H9 (cell line): ENCODE results near the gene ACVR1. TPM values are rescaled to one million over a fixed set of nuclear protein-coding genes. Genes with fewer than 3 reads are reported as not detected.

ENCODE experiments used
- DNase-seq: peaks from one replicate; pipeline ENCODE4 v3.0.0-alpha.2; 2017
- H2AFZ ChIP-seq: one replicate; pipeline ENCODE4 v1.6.1; 2013; ENCODE audit warnings: mild to moderate bottlenecking, low read length, control low read depth, moderate library complexity
- H2AK5ac ChIP-seq: 2 replicates; pipeline ENCODE4 v1.6.1; 2013; ENCODE audit warnings: low read length, control low read depth, mixed read lengths; ENCODE audit not compliant: insufficient read length
- H2BK120ac ChIP-seq: one replicate; pipeline ENCODE4 v1.6.1; 2013; ENCODE audit warnings: low read depth, mild to moderate bottlenecking, low read length, control low read depth, inconsistent platforms; ENCODE audit not compliant: poor library complexity, severe bottlenecking
- H2BK12ac ChIP-seq: 2 replicates; pipeline ENCODE4 v1.6.1; 2013; ENCODE audit warnings: low read length, control low read depth, mixed read lengths, low read depth; ENCODE audit not compliant: insufficient read length
- H2BK15ac ChIP-seq: 2 replicates; pipeline ENCODE4 v1.6.1; 2013; ENCODE audit warnings: low read depth, low read length, control low read depth
- H2BK20ac ChIP-seq: one replicate; pipeline ENCODE4 v1.6.1; 2013; ENCODE audit warnings: low read depth, mild to moderate bottlenecking, low read length, control low read depth, inconsistent platforms; ENCODE audit not compliant: poor library complexity, severe bottlenecking
- H2BK5ac ChIP-seq: 2 replicates; pipeline ENCODE4 v1.6.1; 2013; ENCODE audit warnings: low read length, control low read depth, mixed read lengths; ENCODE audit not compliant: insufficient read length
- H3K14ac ChIP-seq: 2 replicates; pipeline ENCODE4 v1.6.1; 2013; ENCODE audit warnings: low read length, control low read depth; ENCODE audit not compliant: insufficient read depth
- H3K18ac ChIP-seq: 2 replicates; pipeline ENCODE4 v1.6.1; 2013; ENCODE audit warnings: low read depth, mild to moderate bottlenecking, mixed read lengths, low read length, control low read depth; ENCODE audit not compliant: insufficient read length
- H3K23ac ChIP-seq: 2 replicates; pipeline ENCODE4 v1.6.1; 2013; ENCODE audit warnings: low read length, control low read depth, mixed read lengths, low read depth; ENCODE audit not compliant: insufficient read length
- H3K23me2 ChIP-seq: 2 replicates; pipeline ENCODE4 v1.6.1; 2013; ENCODE audit warnings: low read depth, mild to moderate bottlenecking, mixed read lengths, low read length, control low read depth; ENCODE audit not compliant: insufficient read length, poor library complexity, severe bottlenecking
- H3K27ac ChIP-seq: 2 replicates; pipeline ENCODE4 v1.5.1; 2013; ENCODE audit warnings: low read length, control low read depth, mixed read lengths, low read depth; ENCODE audit not compliant: insufficient read length
- H3K27me3 ChIP-seq: 2 replicates; pipeline ENCODE4 v1.6.1; 2013; ENCODE audit warnings: low read length, control low read depth, inconsistent platforms; ENCODE audit not compliant: insufficient read depth
- H3K4ac ChIP-seq: 2 replicates; pipeline ENCODE4 v1.6.1; 2013; ENCODE audit warnings: low read depth, mild to moderate bottlenecking, control low read depth, inconsistent platforms, low read length, moderate library complexity
- H3K4me1 ChIP-seq: 2 replicates; pipeline ENCODE4 v1.6.1; 2013; ENCODE audit warnings: low read length, control low read depth, inconsistent platforms; ENCODE audit not compliant: insufficient read depth
- H3K4me2 ChIP-seq: 2 replicates; pipeline ENCODE4 v1.6.1; 2013; ENCODE audit warnings: low read length, control low read depth, mixed read lengths; ENCODE audit not compliant: insufficient read length, insufficient read depth
- H3K56ac ChIP-seq: 2 replicates; pipeline ENCODE4 v1.6.1; 2013; ENCODE audit warnings: low read depth, mild to moderate bottlenecking, mixed read lengths, low read length, control low read depth; ENCODE audit not compliant: insufficient read length
- H3K79me1 ChIP-seq: 2 replicates; pipeline ENCODE4 v1.6.1; 2013; ENCODE audit warnings: low read depth, mild to moderate bottlenecking, moderate library complexity, low read length, control low read depth, inconsistent platforms; ENCODE audit not compliant: insufficient read depth, poor library complexity, severe bottlenecking
- H3K79me2 ChIP-seq: 2 replicates; pipeline ENCODE4 v1.6.1; 2013; ENCODE audit warnings: low read length, control low read depth, inconsistent platforms; ENCODE audit not compliant: insufficient read depth
- H3K9ac ChIP-seq: 2 replicates; pipeline ENCODE4 v1.6.1; 2013; ENCODE audit warnings: low read length, control low read depth, mixed read lengths; ENCODE audit not compliant: insufficient read length; ENCODE audit errors: extremely low read depth
- H3K9me3 ChIP-seq: one replicate; pipeline ENCODE4 v1.6.1; 2013; ENCODE audit warnings: low read depth, low read length, inconsistent platforms; ENCODE audit not compliant: control insufficient read depth
- H3T11ph ChIP-seq: one replicate; pipeline ENCODE4 v1.6.1; 2013; ENCODE audit warnings: mild to moderate bottlenecking, low read length, control low read depth, inconsistent platforms
- H4K20me1 ChIP-seq: one replicate; pipeline ENCODE4 v1.6.1; 2013; ENCODE audit not compliant: control insufficient read depth, insufficient read length, insufficient read depth
- H4K5ac ChIP-seq: 2 replicates; pipeline ENCODE4 v1.6.1; 2013; ENCODE audit warnings: low read depth, mild to moderate bottlenecking, mixed read lengths, low read length, control low read depth; ENCODE audit not compliant: insufficient read length
- H4K8ac ChIP-seq: replicated peaks from 2 replicates; pipeline ENCODE4 v1.6.1; 2013; ENCODE audit warnings: low read length, control low read depth, mixed read lengths, low read depth; ENCODE audit not compliant: insufficient read length
- H4K91ac ChIP-seq: 2 replicates; pipeline ENCODE4 v1.6.1; 2013; ENCODE audit warnings: low read depth, mild to moderate bottlenecking, moderate library complexity, mixed read lengths, low read length, control low read depth; ENCODE audit not compliant: insufficient read length
- H3K27ac Mint-ChIP-seq, 3 experiments: 2 replicates in 2 of 3; 3 replicates in 1 of 3; pipeline ENCODE4 v1.8.0; 2020 to 2021; ENCODE audit warnings: mixed read lengths in 3 of 3, mild to moderate bottlenecking in 1 of 3, moderate library complexity in 1 of 3
- H3K27me3 Mint-ChIP-seq: 2 replicates; pipeline ENCODE4 v1.8.0; 2021; ENCODE audit warnings: low read depth, mild to moderate bottlenecking, moderate library complexity, mixed read lengths
- H3K36me3 Mint-ChIP-seq, 3 experiments: 2 replicates in 2 of 3; 3 replicates in 1 of 3; pipeline ENCODE4 v1.8.0; 2020 to 2021; ENCODE audit warnings: low read depth in 3 of 3, mixed read lengths in 3 of 3; ENCODE audit not compliant: insufficient read depth in 1 of 3
- H3K4me1 Mint-ChIP-seq, 2 experiments: 2 replicates each; pipeline ENCODE4 v1.8.0; 2020; ENCODE audit warnings: mixed read lengths in 2 of 2
- H3K4me3 Mint-ChIP-seq, 2 experiments: 2 replicates in 1 of 2; 3 replicates in 1 of 2; pipeline ENCODE4 v1.8.0; 2020 to 2021; ENCODE audit warnings: mild to moderate bottlenecking in 2 of 2, mixed read lengths in 2 of 2, moderate library complexity in 1 of 2
- H3K9me3 Mint-ChIP-seq, 2 experiments: 2 replicates in 1 of 2; 3 replicates in 1 of 2; pipeline ENCODE4 v1.8.0; 2020; ENCODE audit warnings: mild to moderate bottlenecking in 2 of 2, mixed read lengths in 2 of 2, moderate library complexity in 1 of 2
- CTCF ChIP-seq: fragments of 200-600 bp; sonication (generic); conservative IDR thresholded peaks from 3 replicates; pipeline ENCODE4 v1.8.0; 2021; ENCODE audit warnings: antibody characterized with exemption, mild to moderate bottlenecking
- WGBS: extraction: QIAGEN DNeasy Blood & Tissue Kit; methylation state at CpG from one replicate; pipeline ENCODE4 v1.1.7; 2013; ENCODE audit warnings: missing lambda C conversion rate, low lambda C conversion rate, mixed read lengths; ENCODE audit not compliant: insufficient read length; ENCODE audit errors: extremely low coverage; 5-methylcytosine and 5-hydroxymethylcytosine counted together
- total RNA-seq: library from RNA; stranded (reverse); gene quantifications from 2 replicates; pipeline ENCODE4 v1.2.1, GENCODE V29; 2021

Gene ACVR1
- total RNA-seq, 1 experiment from 2014 or later: 21.2 TPM

GRCh38 chr2:157692768-157693167, 183.4 kb downstream of the ACVR1 start:
- Mint-ChIP-seq H3K36me3 (no peaks in the 10 kb centered on the region), H3K9me3 (peaks cover 0 to 2% of the 10 kb centered on the region in 2 experiments; a peak in 1 of 5 replicates), H3K4me3 (no peak overlapping the region), H3K27me3 (peaks cover 55% of the 10 kb centered on the region), H3K4me1 (no peaks in the 10 kb centered on the region), H3K27ac (no peak overlapping the region)
- Histone ChIP-seq H3K23ac (no peak overlapping the region), H3K18ac (no peak overlapping the region), H3K9ac (no peak overlapping the region), H2AFZ (no peak overlapping the region), H2BK5ac (no peak overlapping the region), H2BK15ac (no peak overlapping the region), H3K4me2 (no peak overlapping the region), H2BK20ac (no peak overlapping the region), H3K4ac (no peak overlapping the region), H4K5ac (no peak overlapping the region), H3T11ph (no peak overlapping the region), H3K9me3 (no peaks in the 10 kb centered on the region), H3K27ac (no peak overlapping the region), H3K4me1 (no peaks in the 10 kb centered on the region), H3K79me2 (no peaks in the 10 kb centered on the region), H3K79me1 (no peaks in the 10 kb centered on the region), H3K23me2 (no peaks in the 10 kb centered on the region), H4K8ac (no peak overlapping the region), H3K56ac (no peak overlapping the region), H3K14ac (no peak overlapping the region), H2AK5ac (no peak overlapping the region), H4K91ac (no peak overlapping the region), H2BK120ac (no peak overlapping the region), H2BK12ac (no peak overlapping the region), H3K27me3 (peaks cover 3% of the 10 kb centered on the region; the same call in 1 of the 2 replicates), H4K20me1 (no peaks in the 10 kb centered on the region)
- no peak for TF ChIP-seq CTCF
- no peak for DNase-seq
- no CpG with 5 or more reads among the region's 2 CpGs for WGBS
